GM11168 (cell line): Measurements from ENCODE around the gene RAB3C.

Experiments
- in situ Hi-C: fragments of 300-500 bp; cut with MboI; formaldehyde crosslinking; loops from one replicate; pipeline ENCODE4 v1.12.0; 2022; ENCODE audit warnings: low sequenced_read_pairs; ENCODE audit not compliant: unreplicated experiment

Gene RAB3C

GRCh38 chr5:58717303-58718007 is 134.6 kb downstream of the RAB3C start:
- in situ Hi-C loops, result no loop called here

DNA sequence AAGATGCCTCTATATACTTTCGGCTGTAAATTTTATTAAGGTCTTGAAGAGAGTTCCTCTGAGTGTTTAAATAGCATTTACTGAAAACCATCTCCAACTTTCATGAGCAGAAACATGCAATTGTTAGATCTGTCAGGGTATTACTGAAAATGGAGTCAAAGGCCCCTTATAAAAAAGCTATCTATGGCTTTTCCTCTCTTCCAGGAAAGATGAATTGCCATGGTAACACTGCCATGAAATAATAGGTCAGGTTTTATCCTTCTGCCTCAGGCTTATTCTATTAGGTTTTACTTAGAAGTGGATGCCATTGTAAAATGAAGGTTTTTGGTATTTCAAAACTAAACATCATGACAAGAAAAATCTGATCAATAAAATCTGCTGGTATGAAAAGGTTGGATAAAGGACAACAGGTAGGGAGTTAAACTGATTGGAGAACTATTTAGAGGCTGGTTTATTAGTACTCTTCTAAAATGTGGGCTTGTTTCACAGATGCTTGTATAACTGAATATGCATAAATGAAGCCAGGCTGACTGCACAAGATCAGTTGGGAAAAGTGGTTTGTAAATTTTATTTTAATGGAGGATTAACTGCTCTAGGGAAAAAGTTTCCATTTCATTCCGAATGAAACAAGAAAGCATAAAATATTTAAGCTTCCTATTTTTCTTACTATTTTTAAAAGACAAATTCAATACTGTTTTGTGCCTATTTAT is 135.5 kb downstream of the RAB3C start:
- in situ Hi-C loops, result no loop called here

- in situ Hi-C loops, result no loop called here
Observed at GRCh38 chr5:58722160-58722559, 139.3 kb downstream of the RAB3C start.

DNA sequence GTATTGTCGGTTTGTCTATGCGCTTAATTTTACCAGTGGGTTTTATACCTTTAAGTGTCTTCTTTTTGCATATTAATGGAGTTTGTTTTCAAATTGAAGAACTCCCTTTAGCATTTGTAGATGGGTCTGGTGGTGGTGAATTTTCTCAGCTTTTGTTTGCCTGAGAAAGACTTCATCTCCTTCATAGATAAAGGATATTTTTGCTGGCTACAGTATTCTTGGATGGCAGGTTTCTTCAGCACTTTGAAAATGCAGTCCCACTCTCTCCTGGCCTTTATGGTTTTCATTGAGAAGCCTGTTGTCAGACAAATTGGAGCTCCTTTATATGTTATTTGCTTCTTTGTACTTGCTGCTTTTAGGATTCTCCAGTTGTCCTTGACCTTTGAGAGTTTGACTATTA is 142.1 kb downstream of the RAB3C start:
- in situ Hi-C loops, result no loop called here

DNA sequence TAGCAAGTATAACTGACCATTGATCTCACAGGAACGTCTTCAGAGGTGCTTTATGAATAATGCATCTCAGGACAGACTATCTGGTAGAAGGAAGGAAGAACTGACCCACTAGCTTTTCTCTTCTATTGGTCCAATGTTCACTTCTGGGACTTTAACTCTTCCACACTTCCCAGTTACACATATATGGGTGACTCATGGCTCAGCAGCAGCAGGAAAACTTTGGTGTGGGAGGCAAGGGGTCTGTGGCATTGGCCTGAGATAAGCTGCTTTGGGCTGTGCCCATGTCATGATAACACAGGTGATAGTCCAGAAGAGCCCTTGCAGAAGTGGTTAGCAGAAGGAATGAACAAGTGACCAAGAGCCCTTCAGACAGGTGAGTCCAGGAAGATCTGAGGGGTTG is 148.8 kb downstream of the RAB3C start:
- in situ Hi-C loops, result no loop called here

DNA sequence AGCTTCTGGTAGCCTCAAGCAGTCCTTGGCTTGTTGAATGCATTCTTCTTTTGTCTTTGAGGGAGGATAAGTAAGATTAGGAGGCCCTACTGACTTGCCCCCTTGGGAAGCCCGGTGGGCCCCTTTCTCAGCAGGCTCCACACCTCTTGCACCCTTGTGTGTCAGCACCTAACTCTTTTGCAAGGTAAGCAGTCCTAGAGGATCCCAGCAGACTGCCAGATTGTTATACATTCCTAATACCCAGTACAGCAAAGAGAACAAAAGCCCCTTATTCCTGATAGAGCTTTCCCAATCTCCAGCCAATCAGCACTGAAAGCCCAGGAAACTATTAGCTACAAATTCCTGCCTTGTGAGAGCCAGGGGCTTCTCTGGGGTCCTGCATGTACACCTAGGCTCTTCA is 152.8 kb downstream of the RAB3C start:
- in situ Hi-C loops, result no loop called here

GRCh38 chr5:58736214-58736613 is 153.3 kb downstream of the RAB3C start:
- in situ Hi-C loops, result no loop called here

DNA sequence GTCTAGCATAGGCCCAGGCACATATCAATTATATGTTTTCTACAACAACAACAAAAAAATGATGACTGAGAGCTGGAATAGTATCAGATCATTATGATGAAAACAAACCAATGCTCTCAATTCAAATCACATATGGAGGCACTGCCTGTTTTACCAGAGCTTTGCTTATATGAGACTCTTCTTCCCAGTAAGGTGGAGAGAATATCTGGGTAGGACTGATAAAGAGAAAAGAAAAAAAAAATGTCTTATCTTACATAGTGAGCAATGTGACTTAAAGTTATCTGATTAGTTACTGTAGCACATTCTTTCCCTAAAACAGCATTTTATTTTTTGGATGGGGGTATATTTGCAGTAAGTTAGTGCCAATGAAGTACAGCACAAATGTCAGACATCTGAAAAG is 154.8 kb downstream of the RAB3C start:
- in situ Hi-C loops, result no loop called here

DNA sequence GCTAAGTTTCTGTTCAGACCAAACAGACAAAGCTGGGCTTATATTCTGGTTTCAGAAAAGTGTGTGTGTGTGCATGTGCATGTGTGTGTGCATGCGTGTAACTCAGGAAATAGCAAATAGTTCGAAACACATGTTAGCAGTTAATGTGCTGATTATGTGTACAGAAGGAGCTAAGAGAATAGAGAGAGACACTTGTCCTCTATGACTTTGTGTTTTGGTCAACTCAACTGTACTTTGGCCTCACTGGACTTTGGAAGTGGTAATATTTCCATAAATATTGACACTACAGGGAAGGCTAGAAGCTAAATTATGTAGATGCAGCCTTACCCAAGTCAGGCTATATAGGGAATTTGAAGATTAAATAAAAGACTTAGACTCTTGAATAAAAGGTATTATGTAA is 155.5 kb downstream of the RAB3C start:
- in situ Hi-C loops, result no loop called here

DNA sequence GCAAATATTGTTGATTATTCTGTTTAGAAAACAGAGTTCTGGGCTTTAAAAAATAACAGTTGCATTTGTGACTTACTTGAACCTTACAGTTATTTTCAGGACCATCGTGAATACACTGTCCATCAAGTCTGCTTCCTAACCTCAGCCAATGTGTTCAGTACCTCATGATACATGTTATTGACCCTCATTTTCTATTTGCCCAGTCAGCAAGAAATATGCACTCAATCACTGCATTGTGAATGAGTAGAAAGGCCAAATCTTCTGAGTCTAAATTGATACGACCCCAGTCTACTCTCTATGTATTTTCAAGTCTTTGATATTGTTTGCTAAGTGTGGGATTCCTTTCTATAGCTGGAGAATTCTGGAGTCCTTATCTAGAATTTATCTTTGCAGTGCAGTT is 156.2 kb downstream of the RAB3C start:
- in situ Hi-C loops, result no loop called here

DNA sequence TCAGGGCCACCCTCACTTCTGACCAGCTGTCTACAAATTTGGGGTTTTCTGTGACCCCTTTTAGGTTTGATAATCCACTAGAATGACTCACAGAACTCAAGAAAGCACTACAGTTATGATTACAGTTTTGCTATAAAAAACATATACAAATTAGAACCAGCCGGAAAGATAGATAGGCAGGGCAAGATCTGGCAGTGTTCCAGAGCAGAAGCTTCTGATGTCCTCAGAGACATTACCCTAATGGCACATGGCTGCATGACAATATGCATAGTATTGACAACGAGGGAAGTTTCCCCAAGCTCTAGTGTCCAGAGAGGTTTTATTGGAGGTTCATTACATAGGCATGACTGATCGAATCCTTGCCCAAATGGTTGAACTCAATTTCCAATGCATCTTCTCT is 158.1 kb downstream of the RAB3C start:
- in situ Hi-C loops, result no loop called here

DNA sequence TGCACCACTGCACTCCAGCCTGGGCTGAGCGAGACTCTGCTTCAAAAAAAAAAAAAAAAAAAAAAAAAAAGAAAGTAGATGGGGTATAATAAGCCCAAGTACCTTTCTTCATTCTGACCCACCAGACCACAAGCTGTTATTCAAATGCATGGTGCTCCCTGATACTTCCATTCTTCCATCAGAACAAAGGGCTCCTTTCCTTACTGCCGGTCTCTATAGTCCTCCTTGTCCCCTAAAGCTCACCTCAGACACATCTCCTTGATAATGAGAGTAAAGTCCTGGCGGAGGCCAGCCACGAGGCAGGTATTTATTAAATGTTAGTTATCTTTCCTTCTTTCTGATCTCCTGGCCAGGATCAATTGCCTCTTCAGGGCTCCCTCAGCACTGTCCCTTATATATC is 162.5 kb downstream of the RAB3C start:
- in situ Hi-C loops, result no loop called here

DNA sequence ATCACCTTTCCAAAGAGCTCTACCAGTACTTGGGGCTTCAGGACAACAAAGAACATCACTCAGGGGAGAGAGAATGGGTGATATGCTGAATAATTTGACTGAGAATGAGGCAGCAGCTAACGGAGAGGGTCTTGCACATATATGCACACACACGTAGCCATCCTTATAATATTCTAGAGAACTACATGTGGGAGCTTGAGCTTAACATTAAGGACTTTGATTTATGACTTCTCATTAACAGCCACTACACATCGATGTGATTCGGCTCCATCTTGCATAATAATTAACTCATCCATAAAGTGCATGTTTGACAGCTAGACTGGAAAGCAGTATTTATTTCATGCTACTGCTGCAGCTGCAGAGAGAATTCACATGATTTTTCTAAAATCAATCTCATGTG is 163.4 kb downstream of the RAB3C start:
- in situ Hi-C loops, result no loop called here

DNA sequence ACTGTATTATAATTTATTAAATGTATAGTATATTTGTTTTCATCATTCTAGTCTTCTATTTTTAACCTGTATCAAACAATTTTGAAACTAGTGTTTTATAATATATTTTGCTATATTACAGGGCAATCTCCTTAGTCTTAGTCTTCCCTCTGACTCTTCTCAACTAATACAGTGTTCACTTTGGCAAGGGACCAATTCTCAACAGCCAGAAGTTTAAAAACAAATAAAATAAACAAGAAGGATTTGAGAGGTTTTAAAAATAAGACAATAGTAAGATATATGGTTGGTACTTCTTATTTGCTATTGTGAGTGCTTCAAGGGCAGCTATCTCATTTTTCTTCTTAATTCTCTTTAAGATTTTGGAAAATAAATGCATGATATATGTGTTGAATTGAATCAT is 167.2 kb downstream of the RAB3C start:
- in situ Hi-C loops, result no loop called here

DNA sequence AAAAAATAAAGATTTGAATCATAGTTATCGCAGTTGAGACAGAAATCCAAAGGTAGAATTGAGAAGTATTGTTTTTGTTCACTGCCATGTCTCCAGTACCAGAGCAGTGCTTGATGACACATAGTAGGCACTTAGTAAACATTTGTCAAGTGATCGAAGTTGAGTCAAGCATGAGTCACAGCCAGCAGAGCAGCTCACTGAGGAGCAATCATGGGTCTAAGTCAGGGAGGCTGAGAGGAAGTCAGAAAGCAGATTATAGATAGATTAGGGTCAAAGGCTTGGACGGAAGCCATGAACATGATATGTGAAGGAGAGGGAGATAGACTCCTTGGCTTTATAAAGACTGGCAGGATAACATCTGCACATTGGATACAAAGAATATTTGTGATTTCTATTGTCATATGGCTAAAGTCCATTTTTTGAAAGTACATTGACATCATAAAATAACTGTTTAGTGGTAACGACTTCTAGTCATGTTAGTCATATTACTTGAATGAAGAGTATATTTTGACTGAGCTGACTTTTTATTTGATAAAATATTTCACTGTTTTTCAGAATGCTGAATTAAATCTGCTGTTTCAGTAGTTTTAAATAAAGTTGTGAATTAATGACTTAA is 168.5 kb downstream of the RAB3C start:
- in situ Hi-C loops, result no loop called here

- in situ Hi-C loops, result no loop called here
Observed at GRCh38 chr5:58752104-58752503, 169.2 kb downstream of the RAB3C start.

- in situ Hi-C loops, result no loop called here
Observed at GRCh38 chr5:58753446-58753845, 170.6 kb downstream of the RAB3C start.

GRCh38 chr5:58754250-58754649 is 171.4 kb downstream of the RAB3C start:
- in situ Hi-C loops, result no loop called here

- in situ Hi-C loops, result no loop called here
Observed at GRCh38 chr5:58755397-58755796, 172.5 kb downstream of the RAB3C start.

DNA sequence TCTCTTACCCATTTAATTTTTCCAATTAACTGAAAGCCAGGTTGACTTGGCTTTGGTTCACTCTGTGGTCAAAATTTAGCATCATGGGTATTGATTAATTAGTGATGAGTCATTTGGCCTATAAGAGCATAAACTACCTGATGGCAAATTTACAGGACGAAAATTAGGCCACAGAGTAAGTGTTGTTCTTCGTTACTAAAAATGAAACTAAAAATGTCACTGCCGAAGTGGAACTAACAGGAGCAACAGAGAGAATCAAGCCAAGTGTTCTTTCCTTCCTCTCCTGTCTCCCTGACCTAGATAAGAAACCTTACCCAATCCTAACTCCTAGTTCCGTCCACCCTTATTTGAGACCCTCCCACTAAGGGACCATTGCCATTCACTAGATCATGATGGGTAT is 176.9 kb downstream of the RAB3C start:
- in situ Hi-C loops, result no loop called here

DNA sequence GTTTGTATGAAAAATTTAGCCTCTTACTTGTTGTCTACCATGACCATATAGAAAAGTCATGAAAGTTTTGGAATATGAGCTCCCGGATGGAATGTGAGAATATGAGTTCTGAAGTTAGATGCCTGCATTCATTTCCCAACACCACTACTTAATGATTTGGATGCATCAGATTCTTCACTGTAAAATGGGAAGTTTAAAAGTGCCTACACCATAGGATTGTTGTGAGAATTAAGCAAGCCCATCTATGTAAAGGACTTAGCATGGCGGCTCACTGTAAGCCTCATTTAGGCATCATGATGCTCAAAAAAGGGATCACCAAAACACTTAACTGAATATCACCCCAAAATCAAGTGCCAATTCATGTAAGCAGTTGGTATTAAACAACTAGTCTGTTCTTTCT is 177.3 kb downstream of the RAB3C start:
- in situ Hi-C loops, result no loop called here

GRCh38 chr5:58761407-58761806 is 178.5 kb downstream of the RAB3C start:
- in situ Hi-C loops, result no loop called here
